Esophagus squamous epithelium (tissue), 5 donors: ENCODE measurements around the gene C2orf76. TPM values are rescaled to one million over a fixed set of nuclear protein-coding genes. Genes with fewer than 3 reads are reported as not detected.
"Not testable (repeated sequence)": the region's sequence is repeated elsewhere in the genome, so short reads cannot be mapped to it uniquely, and the experiment has no call there.

Experiments used
- DNase-seq: peaks from one replicate; lab custom pipeline; 2025; lab: John Stamatoyannopoulos, UW
- H3K27ac ChIP-seq, 4 donors: fragments of 200-600 bp; sonication (generic); one replicate each; pipeline ENCODE4 v1.5.1; 2016 to 2019; ENCODE audit warnings: mild to moderate bottlenecking in 1 of 4
- H3K27me3 ChIP-seq, 4 donors: fragments of 200-600 bp; sonication (generic); 1 replicate in 3 of 4; 2 replicates in 1 of 4; pipeline versions ENCODE4 v1.5.1 to v1.6.0; 2017 to 2021; ENCODE audit warnings: antibody characterized with exemption in 1 of 4
- H3K36me3 ChIP-seq, 3 donors: fragments of 200-600 bp; sonication (generic); one replicate each; pipeline ENCODE4 v1.5.1; 2016 to 2019
- H3K4me1 ChIP-seq, 3 donors: fragments of 200-600 bp; sonication (generic); one replicate each; pipeline ENCODE4 v1.5.1; 2017 to 2019
- H3K4me3 ChIP-seq, 4 donors: fragments of 200-600 bp; sonication (generic); 1 replicate in 3 of 4; 2 replicates in 1 of 4; pipeline ENCODE4 v1.5.1; 2016 to 2019; ENCODE audit warnings: mild to moderate bottlenecking in 2 of 4, moderate library complexity in 1 of 4
- H3K9me3 ChIP-seq, 3 donors: fragments of 200-600 bp; sonication (generic); one replicate each; pipeline ENCODE4 v1.5.1; 2016 to 2019
- CTCF ChIP-seq, 6 experiments: fragments of 450-650 bp in 4 of 6; fragments of 200-600 bp in 2 of 6; sonication (generic) in 2 of 6; IDR thresholded peaks; one replicate each; pipeline ENCODE4 v1.5.1; 2016 to 2019; ENCODE audit warnings: antibody characterized with exemption in 6 of 6, mild to moderate bottlenecking in 4 of 6, moderate library complexity in 4 of 6
- POLR2A ChIP-seq, 4 donors: fragments of 450-650 bp; IDR thresholded peaks; one replicate each; pipeline ENCODE4 v1.6.1; 2017; ENCODE audit warnings: antibody characterized with exemption in 4 of 4, mild to moderate bottlenecking in 4 of 4, moderate library complexity in 3 of 4
- WGBS, 2 donors: methylation state at CpG; one replicate each; pipeline ENCODE4 v1.1.5; 2018; 5-methylcytosine and 5-hydroxymethylcytosine counted together
- intact Hi-C: fragments of 100-400 bp; cut with DNase I; formaldehyde crosslinking; loops from one replicate; pipeline ENCODE4 v1.15.0; 2022
- total RNA-seq, 4 donors: library from RNA; depleted of rRNA; stranded (reverse); fragments of >200 nt; gene quantifications; one replicate each; pipeline ENCODE4 v1.1.0, GENCODE V29; 2016
- donor health status: DM: yes; HTN: yes; CAD: no.

The C2orf76 gene
- total RNA-seq, 4 donors from 2014 or later: 5.7 to 9.7 (median 8.4) TPM

DNA sequence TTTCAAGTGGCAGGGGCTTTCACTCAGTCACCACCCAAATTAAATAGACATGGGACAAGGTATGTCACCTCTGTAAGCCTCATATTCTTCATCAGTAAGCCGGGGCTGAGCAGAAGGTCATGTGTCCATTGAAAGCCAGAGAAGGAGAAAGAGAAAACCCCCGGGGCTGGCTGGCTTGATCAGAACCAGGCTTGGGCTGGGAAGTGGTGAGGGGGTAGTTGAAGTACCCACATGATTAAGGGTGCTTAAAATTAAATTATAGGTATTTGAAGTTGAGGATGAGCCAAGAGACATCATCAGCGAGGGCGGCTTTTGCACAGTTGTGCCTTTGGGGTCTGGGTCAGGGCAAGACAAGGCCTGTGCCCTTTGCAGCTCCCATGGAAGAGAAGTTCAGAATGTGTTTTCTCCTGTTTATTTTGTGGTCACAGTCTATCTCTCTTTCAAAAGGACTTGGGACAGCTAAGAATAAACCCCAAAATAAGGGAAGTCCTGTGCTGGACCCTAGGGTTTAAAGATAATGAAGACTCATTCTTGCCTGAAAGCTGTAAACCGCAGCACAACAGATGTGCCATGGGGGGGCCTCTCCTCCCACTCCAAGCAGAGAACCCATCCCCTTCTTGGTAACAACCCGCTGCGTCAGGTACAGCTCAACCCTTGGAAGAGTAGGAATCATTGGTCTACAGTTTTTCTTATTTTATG, 10.8 kb upstream of the C2orf76 start:
- no peak for TF ChIP-seq POLR2A (IDR thresholded peaks at IDR 0.05)
- TF ChIP-seq CTCF (IDR thresholded peaks at IDR 0.05): no peak
- intact Hi-C loops: no loop called here
- Histone ChIP-seq H3K4me3 (no peak overlapping the region), H3K4me1 (no peaks in the 10 kb centered on the region), H3K27me3 (no peaks in the 10 kb centered on the region), H3K36me3 (peaks cover 13 to 23% (median 13%) of the 10 kb centered on the region in 3 donors), H3K27ac (no peak overlapping the region), H3K9me3 (peaks cover 0 to 19% (median 0%) of the 10 kb centered on the region in 3 donors)
- 66 to 82% methylated on average over 7 of the region's 7 CpGs for WGBS, 2 donors
- no peak for DNase-seq

DNA sequence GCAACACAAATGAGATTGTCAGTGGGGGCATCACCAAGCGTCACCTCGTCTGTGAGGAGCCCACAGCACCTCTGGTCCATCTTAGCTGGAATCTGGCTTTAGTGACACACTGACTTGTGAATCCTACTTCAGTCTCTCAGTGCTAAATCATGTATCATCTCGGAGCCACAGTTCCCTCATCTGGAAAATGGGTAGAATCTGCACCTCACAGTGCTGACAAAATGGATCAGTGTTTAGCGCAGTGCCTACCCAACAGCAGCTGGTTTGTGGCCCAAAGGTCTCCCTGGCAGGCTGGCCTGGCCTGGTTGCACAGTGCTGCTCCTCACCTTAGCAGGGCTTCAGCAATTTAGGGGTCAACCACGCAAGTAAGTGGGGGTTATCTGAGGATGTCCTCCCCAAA, 10.2 kb upstream of the C2orf76 start:
- no peak overlapping the region for H3K27ac ChIP-seq

DNA sequence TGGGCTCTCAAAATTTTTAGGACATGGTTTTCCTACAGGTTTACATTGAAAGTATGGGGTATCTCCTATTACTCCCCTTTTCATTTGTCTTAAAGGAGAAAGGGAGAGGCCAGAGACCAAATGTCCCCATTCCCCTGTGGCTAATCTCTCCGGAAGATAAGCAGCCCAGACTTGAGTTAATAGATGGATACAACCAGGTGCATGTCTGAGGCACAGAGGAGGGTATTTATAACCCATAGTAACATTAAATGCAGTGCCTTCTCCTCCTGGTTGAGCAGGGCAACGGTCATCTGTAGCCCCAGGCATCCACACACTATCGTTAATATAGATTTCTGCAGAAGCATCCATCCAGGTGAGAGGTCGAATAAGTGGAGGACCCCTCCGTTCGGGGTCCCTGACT, 9.8 kb upstream of the C2orf76 start:
- H3K4me3 ChIP-seq, H3K4me1 ChIP-seq, DNase-seq, H3K27me3 ChIP-seq, intact Hi-C loops, H3K27ac ChIP-seq: not testable (repeated sequence)
- H3K9me3 ChIP-seq: peaks cover 0 to 19% (median 0%) of the 10 kb centered on the region in 3 donors
- peaks cover 22 to 33% (median 22%) of the 10 kb centered on the region in 3 donors for H3K36me3 ChIP-seq
- 85 to 98% methylated on average over 5 to 6 of the region's 6 CpGs for WGBS, 2 donors

More for the DNA sequence above, 10.2 kb upstream of the C2orf76 start:
- H3K4me3 ChIP-seq: no peak overlapping the region
- TF ChIP-seq POLR2A (IDR thresholded peaks at IDR 0.05): no peak
- no peak for TF ChIP-seq CTCF (IDR thresholded peaks at IDR 0.05)
- H3K4me1 ChIP-seq: no peaks in the 10 kb centered on the region
- peaks cover 0 to 19% (median 0%) of the 10 kb centered on the region in 3 donors for H3K9me3 ChIP-seq
- no peak for DNase-seq
- peaks cover 17 to 29% (median 17%) of the 10 kb centered on the region in 3 donors for H3K36me3 ChIP-seq
- H3K27me3 ChIP-seq: no peaks in the 10 kb centered on the region
- intact Hi-C loops: no loop called here
- WGBS, 2 donors: 85 to 92% methylated on average over 5 of the region's 5 CpGs

GRCh38 chr2:119373907-119374745, 7.5 kb upstream of the C2orf76 start:
- Histone ChIP-seq H3K36me3 (peaks cover 31 to 56% (median 38%) of the 10 kb centered on the region in 3 donors), H3K9me3 (peaks cover 0 to 19% (median 0%) of the 10 kb centered on the region in 3 donors)
- DNase-seq, H3K27me3 ChIP-seq, H3K27ac ChIP-seq, H3K4me3 ChIP-seq, H3K4me1 ChIP-seq, intact Hi-C loops: not testable (repeated sequence)
- 93 to 94% methylated on average over 5 of the region's 5 CpGs for WGBS, 2 donors

GRCh38 chr2:119372778-119373568, 6.3 kb upstream of the C2orf76 start:
- TF ChIP-seq POLR2A (IDR thresholded peaks at IDR 0.05): no peak
- no peak for TF ChIP-seq CTCF (IDR thresholded peaks at IDR 0.05)
- Histone ChIP-seq H3K27me3 (no peaks in the 10 kb centered on the region), H3K9me3 (peaks cover 0 to 19% (median 0%) of the 10 kb centered on the region in 3 donors), H3K36me3 (peaks cover 36 to 67% (median 46%) of the 10 kb centered on the region in 3 donors), H3K4me1 (peaks cover 8 to 20% (median 9%) of the 10 kb centered on the region in 3 donors), H3K27ac (no peak overlapping the region), H3K4me3 (no peak overlapping the region)
- WGBS, 2 donors: 94 to 100% methylated on average over 3 to 7 of the region's 7 CpGs
- intact Hi-C loops: no loop called here
- DNase-seq: no peak
